ENCODE data around the gene ZBTB7C.

- TF ChIP-seq CTCF (IDR thresholded peaks at IDR 0.05; ENCODE audit: control extremely low read depth in 1 of 3, insufficient read depth in 1 of 3, low read depth in 1 of 3, low read length in 3 of 3) (no peak), EZH2 (IDR thresholded peaks at IDR 0.05; ENCODE audit: low read depth, low read length, severe bottlenecking) (no peak), POLR2A (IDR thresholded peaks at IDR 0.05; ENCODE audit: control extremely low read depth in 1 of 2, low read depth in 2 of 2, low read length in 2 of 2) (no peak), RBBP5 (IDR thresholded peaks at IDR 0.05; ENCODE audit: borderline replicate concordance, low read depth, low read length) (no peak), SUZ12 (IDR thresholded peaks at IDR 0.05; ENCODE audit: low read length) (no peak), EP300 (IDR thresholded peaks at IDR 0.05; ENCODE audit: borderline replicate concordance in 1 of 2, low read depth in 2 of 2, low read length in 2 of 2) (no peak), USF2 (IDR thresholded peaks at IDR 0.05; ENCODE audit: low read length) (no peak), TAF1 (IDR thresholded peaks at IDR 0.05; ENCODE audit: low read depth, low read length) (no peak), ATF3 (IDR thresholded peaks at IDR 0.05; ENCODE audit: insufficient read depth, low read depth, low read length) (no peak), CBX5 (IDR thresholded peaks at IDR 0.05; ENCODE audit: low read depth, low read length) (no peak), SRF (IDR thresholded peaks at IDR 0.05; ENCODE audit: low read depth, low read length) (no peak)
Measured at GRCh38 chr18:48452861-48453323, 43.7 kb upstream of the ZBTB7C start.
